IMR-90 (cell line): ENCODE results near the gene MAP2K6. TPM values are rescaled to one million over a fixed set of nuclear protein-coding genes. Genes with fewer than 3 reads are reported as not detected.

Experiments used
- ATAC-seq: fragments of 200-7000 bp; cut with Tn5 transposase; 2 replicates; pipeline ENCODE4 v1.9.1; 2020; ENCODE audit warnings: low read depth, mild to moderate bottlenecking, moderate library complexity
- BruUV-seq: library from RNA; stranded (reverse); fragments of 400-500 nt; replicated peaks from 2 replicates; lab custom pipeline; 2021; lab: Mats Ljungman, UMichigan
- CTCF ChIA-PET: fragments of 300-600 bp; formaldehyde crosslinking; extraction: SDS; loops from one replicate; lab custom pipeline; 2021; ENCODE audit warnings: antibody characterized with exemption; lab: Yijun Ruan, JAX
- POLR2A ChIA-PET: fragments of 300-600 bp; sonication (Branson Sonifier 250); formaldehyde crosslinking; loops from one replicate; lab custom pipeline; 2022; ENCODE audit warnings: antibody characterized with exemption; ENCODE audit not compliant: unreplicated experiment; lab: Charles Lee
- DNase-seq: peaks from one replicate; pipeline ENCODE4 v3.0.0; 2013
- H2AFZ ChIP-seq: replicated peaks from 2 replicates; pipeline ENCODE3; 2013; ENCODE audit warnings: low read length, mild to moderate bottlenecking; ENCODE audit not compliant: poor library complexity
- H2AK5ac ChIP-seq: 2 replicates; pipeline ENCODE4 v1.6.1; 2013; ENCODE audit warnings: low read depth, low read length, inconsistent platforms
- H2AK9ac ChIP-seq: replicated peaks from 2 replicates; pipeline ENCODE3; 2013; ENCODE audit warnings: mild to moderate bottlenecking, low read depth, low read length, moderate library complexity; ENCODE audit not compliant: poor library complexity
- H2BK120ac ChIP-seq: 2 replicates; pipeline ENCODE4 v1.6.1; 2013; ENCODE audit warnings: low read depth, low read length, inconsistent platforms
- H2BK15ac ChIP-seq: 3 replicates; pipeline ENCODE4 v1.6.1; 2013; ENCODE audit warnings: low read depth, low read length, inconsistent platforms
- H2BK20ac ChIP-seq: 2 replicates; pipeline ENCODE4 v1.6.1; 2013; ENCODE audit warnings: low read depth, mild to moderate bottlenecking, inconsistent platforms, low read length, moderate library complexity
- H2BK5ac ChIP-seq: 2 replicates; pipeline ENCODE4 v1.6.1; 2013; ENCODE audit warnings: mild to moderate bottlenecking, low read depth, low read length, inconsistent platforms; ENCODE audit not compliant: poor library complexity, severe bottlenecking
- H3K14ac ChIP-seq: replicated peaks from 2 replicates; pipeline ENCODE4 v1.6.1; 2013; ENCODE audit warnings: low read depth, low read length, inconsistent platforms
- H3K18ac ChIP-seq: 2 replicates; pipeline ENCODE4 v1.6.1; 2013; ENCODE audit warnings: low read depth, low read length, control low read depth
- H3K23ac ChIP-seq: 2 replicates; pipeline ENCODE4 v1.6.1; 2013; ENCODE audit warnings: low read depth, low read length, inconsistent platforms
- H3K27ac ChIP-seq: 2 replicates; pipeline ENCODE4 v1.5.1; 2013; ENCODE audit warnings: mild to moderate bottlenecking, control low read depth, low read length; ENCODE audit not compliant: insufficient read depth
- H3K27me3 ChIP-seq: 2 replicates; pipeline ENCODE4 v1.6.1; 2013; ENCODE audit warnings: low read length; ENCODE audit not compliant: control insufficient read depth, insufficient read depth
- H3K36me3 ChIP-seq: 2 replicates; pipeline ENCODE4 v1.6.1; 2013; ENCODE audit warnings: low read length, mixed read lengths; ENCODE audit not compliant: control insufficient read depth, insufficient read depth
- H3K4ac ChIP-seq: 2 replicates; pipeline ENCODE4 v1.6.1; 2013; ENCODE audit warnings: low read depth, low read length, inconsistent platforms
- H3K4me1 ChIP-seq: 2 replicates; pipeline ENCODE4 v1.6.1; 2013; ENCODE audit warnings: low read length, mixed read lengths; ENCODE audit not compliant: control insufficient read depth, insufficient read depth
- H3K4me2 ChIP-seq: 2 replicates; pipeline ENCODE4 v1.6.1; 2013; ENCODE audit warnings: low read depth, mild to moderate bottlenecking, control low read depth, low read length, moderate library complexity
- H3K4me3 ChIP-seq: 2 replicates; pipeline ENCODE4 v1.5.1; 2013; ENCODE audit warnings: low read depth, mild to moderate bottlenecking, control low read depth, low read length, moderate library complexity; ENCODE audit not compliant: insufficient read depth
- H3K56ac ChIP-seq: 2 replicates; pipeline ENCODE4 v1.6.1; 2013; ENCODE audit warnings: low read length, inconsistent platforms; ENCODE audit not compliant: insufficient read depth; ENCODE audit errors: extremely low read depth
- H3K79me1 ChIP-seq, 2 experiments: 2 replicates each; pipeline ENCODE4 v1.6.1; 2013; ENCODE audit warnings: low read length in 2 of 2, inconsistent platforms in 1 of 2, low read depth in 1 of 2
- H3K9ac ChIP-seq: 2 replicates; pipeline ENCODE4 v1.6.1; 2013; ENCODE audit warnings: low read depth, low read length, control low read depth
- H3K9me1 ChIP-seq: 2 replicates; pipeline ENCODE4 v1.6.1; 2013; ENCODE audit warnings: low read length, inconsistent platforms; ENCODE audit not compliant: insufficient read depth
- H3K9me3 ChIP-seq: 2 replicates; pipeline ENCODE4 v1.6.1; 2013; ENCODE audit warnings: low read length; ENCODE audit not compliant: control insufficient read depth, insufficient read depth
- H4K20me1 ChIP-seq: 2 replicates; pipeline ENCODE4 v1.6.1; 2013; ENCODE audit warnings: low read length, inconsistent platforms; ENCODE audit not compliant: insufficient read depth
- H4K5ac ChIP-seq: 2 replicates; pipeline ENCODE4 v1.6.1; 2013; ENCODE audit warnings: mild to moderate bottlenecking, low read depth, low read length, control low read depth
- H4K8ac ChIP-seq, 2 experiments: 2 replicates each; pipeline ENCODE4 v1.6.1; 2013; ENCODE audit warnings: low read depth in 2 of 2, low read length in 2 of 2, control low read depth in 1 of 2, inconsistent platforms in 1 of 2
- H4K91ac ChIP-seq: 2 replicates; pipeline ENCODE4 v1.6.1; 2013; ENCODE audit warnings: low read depth, low read length, inconsistent platforms; ENCODE audit not compliant: insufficient read depth
- BHLHE40 ChIP-seq: fragments of 150-350 bp; IDR thresholded peaks from 2 replicates; pipeline ENCODE4 v1.6.1; 2016; ENCODE audit warnings: mild to moderate bottlenecking, low read depth, low read length
- CEBPB ChIP-seq: IDR thresholded peaks from 2 replicates; pipeline ENCODE4 v1.6.1; 2012; ENCODE audit warnings: low read depth, low read length, improper control_type of control experiment
- CHD1 ChIP-seq: IDR thresholded peaks from 2 replicates; pipeline ENCODE4 v1.6.1; 2012; ENCODE audit warnings: low read depth, low read length, improper control_type of control experiment
- ELK1 ChIP-seq: fragments of 150-350 bp; IDR thresholded peaks from 2 replicates; pipeline ENCODE4 v1.6.1; 2016; ENCODE audit warnings: low read depth, mild to moderate bottlenecking, low read length, moderate library complexity, borderline replicate concordance
- FOS ChIP-seq: fragments of 150-350 bp; IDR thresholded peaks from 2 replicates; pipeline ENCODE4 v1.6.1; 2016; ENCODE audit warnings: low read depth, low read length
- MAFK ChIP-seq: IDR thresholded peaks from 2 replicates; pipeline ENCODE4 v1.6.1; 2012; ENCODE audit warnings: low read depth, low read length, improper control_type of control experiment
- MAZ ChIP-seq: IDR thresholded peaks from 2 replicates; pipeline ENCODE4 v1.6.1; 2012; ENCODE audit warnings: low read depth, mild to moderate bottlenecking, low read length, improper control_type of control experiment, moderate library complexity, borderline replicate concordance
- MXI1 ChIP-seq: IDR thresholded peaks from 2 replicates; pipeline ENCODE4 v1.6.1; 2012; ENCODE audit warnings: low read depth, mild to moderate bottlenecking, low read length, moderate library complexity, borderline replicate concordance
- NFE2L2 ChIP-seq: fragments of 150-350 bp; IDR thresholded peaks from 2 replicates; pipeline ENCODE4 v1.6.1; 2016; ENCODE audit warnings: low read depth, mild to moderate bottlenecking, low read length
- POLR2A ChIP-seq: IDR thresholded peaks from 2 replicates; pipeline ENCODE4 v1.6.1; 2012; ENCODE audit warnings: mild to moderate bottlenecking, low read depth, low read length
- RCOR1 ChIP-seq: IDR thresholded peaks from 2 replicates; pipeline ENCODE4 v1.6.1; 2012; ENCODE audit warnings: mild to moderate bottlenecking, low read length, improper control_type of control experiment; ENCODE audit not compliant: insufficient replicate concordance
- RFX5 ChIP-seq: IDR thresholded peaks from 2 replicates; pipeline ENCODE4 v1.8.0; 2012; ENCODE audit warnings: low read depth, mild to moderate bottlenecking, low read length, moderate library complexity
- WGBS, 2 experiments: methylation state at CpG; one replicate each; pipeline versions ENCODE4 v1.1.5 to v1.1.7; 2013; ENCODE audit warnings: missing lambda C conversion rate in 2 of 2; ENCODE audit not compliant: insufficient read length in 1 of 2; ENCODE audit errors: extremely low coverage in 2 of 2; 5-methylcytosine and 5-hydroxymethylcytosine counted together
- dilution Hi-C: fragments of 300-500 bp; cut with HindIII; formaldehyde crosslinking; loops from one replicate; pipeline ENCODE4 v1.14.3; 2018; ENCODE audit warnings: low sequenced_read_pairs; ENCODE audit not compliant: unreplicated experiment
- in situ Hi-C: fragments of 300-500 bp; cut with MboI; formaldehyde crosslinking; loops from 3 replicates; pipeline ENCODE4 v1.14.3; 2019; ENCODE audit warnings: low sequenced_read_pairs, inconsistent platforms, mixed read lengths
- intact Hi-C: fragments of 100-400 bp; cut with micrococcal nuclease; formaldehyde crosslinking; loops from 2 replicates; pipeline ENCODE4 v1.10.0; 2022
- polyA plus RNA-seq, 3 experiments: library from polyadenylated mRNA; depleted of rRNA; stranded (reverse); fragments of >200 nt; gene quantifications; 2 replicates each; pipeline ENCODE4 v1.2.3, GENCODE V29; 2012; ENCODE audit warnings: low replicate concordance in 1 of 3
- total RNA-seq: library from RNA; depleted of rRNA; stranded (reverse); fragments of >200 nt; gene quantifications from 2 replicates; pipeline ENCODE4 v1.2.3, GENCODE V29; 2012
- TF ChIP-seq, protein P1 (sequence below): fragments of 150-350 bp; IDR thresholded peaks from 2 replicates; pipeline ENCODE4 v1.6.1; 2017; ENCODE audit warnings: mild to moderate bottlenecking, antibody characterized with exemption, low read length, low read depth

The MAP2K6 gene
- total and polyA plus RNA-seq, 2 of the 4 experiments (the other 2 are of a cell fraction) = 2.4 to 5.7 TPM

GRCh38 chr17:69417545-69418483 lies 3.3 kb downstream of the MAP2K6 start (continued):
- TF ChIP-seq, protein P1, sequence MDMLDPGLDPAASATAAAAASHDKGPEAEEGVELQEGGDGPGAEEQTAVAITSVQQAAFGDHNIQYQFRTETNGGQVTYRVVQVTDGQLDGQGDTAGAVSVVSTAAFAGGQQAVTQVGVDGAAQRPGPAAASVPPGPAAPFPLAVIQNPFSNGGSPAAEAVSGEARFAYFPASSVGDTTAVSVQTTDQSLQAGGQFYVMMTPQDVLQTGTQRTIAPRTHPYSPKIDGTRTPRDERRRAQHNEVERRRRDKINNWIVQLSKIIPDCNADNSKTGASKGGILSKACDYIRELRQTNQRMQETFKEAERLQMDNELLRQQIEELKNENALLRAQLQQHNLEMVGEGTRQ = no peak

DNA sequence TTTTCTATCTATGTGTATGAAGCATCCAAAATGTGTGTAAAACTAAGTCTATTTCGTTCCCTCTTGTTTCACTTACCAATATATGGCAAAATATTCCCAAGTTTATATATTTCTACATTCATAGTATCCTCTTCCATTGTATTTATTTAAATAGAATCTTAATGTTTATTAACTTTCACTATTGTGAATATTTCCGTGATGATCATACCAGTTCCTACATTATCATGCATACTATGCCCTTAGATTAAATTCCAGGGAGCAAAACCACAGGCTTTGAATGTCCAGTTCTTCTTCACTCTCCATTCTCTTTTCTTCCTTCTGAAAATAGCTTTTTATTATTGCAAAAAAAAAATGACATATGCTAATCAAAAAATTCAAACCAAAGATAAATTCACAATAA lies 4.0 kb downstream of the MAP2K6 start:
- Histone ChIP-seq H4K8ac (no peak overlapping the region), H3K4me1 (0 out of 2 replicates have a peak, but pooled peaks cover 2% of the 10 kb centered on the region), H2BK15ac (no peak overlapping the region), H3K4ac (no peak overlapping the region), H3K4me2 (no peak overlapping the region; the same call in 1 of the 2 replicates), H4K5ac (no peak overlapping the region), H3K27ac (no peak overlapping the region), H3K36me3 (no peaks in the 10 kb centered on the region), H2AFZ (no peak overlapping the region), H3K9me1 (no peaks in the 10 kb centered on the region), H3K27me3 (no peaks in the 10 kb centered on the region), H2BK5ac (no peak overlapping the region), H3K56ac (no peak overlapping the region), H3K9me3 (no peaks in the 10 kb centered on the region), H2AK9ac (no peak overlapping the region), H4K91ac (no peak overlapping the region), H4K20me1 (no peaks in the 10 kb centered on the region), H3K79me1 (no peaks in the 10 kb centered on the region), H3K9ac (no peak overlapping the region), H2AK5ac (no peak overlapping the region), H3K4me3 (no peak overlapping the region), H3K18ac (no peak overlapping the region), H2BK120ac (no peak overlapping the region), H3K14ac (no peak overlapping the region), H3K23ac (no peak overlapping the region), H2BK20ac (no peak overlapping the region)
- BruUV-seq = no TSS peak
- in situ Hi-C loops (no loop called here), intact Hi-C loops (loop anchor here (5.0 kb wide), 3 partner anchors 54 to 99 kb away; no protein-coding TSS in a partner anchor), dilution Hi-C loops (no loop called here)
- no CpG with 5 or more reads among the region's 2 CpGs for WGBS, 2 experiments
- ChIA-PET CTCF (no interaction called here), POLR2A (no interaction called here)
- ATAC-seq = peak; percentile 66
- peak; percentile 60 for DNase-seq
- TF ChIP-seq, protein P1 = no peak
- no peak for TF ChIP-seq RCOR1
- no peak for TF ChIP-seq BHLHE40
- TF ChIP-seq CEBPB = no peak
- TF ChIP-seq CHD1 = no peak
- no peak for TF ChIP-seq ELK1
- TF ChIP-seq RFX5 = no peak
- TF ChIP-seq MAFK = no peak
- TF ChIP-seq MXI1 = no peak
- TF ChIP-seq NFE2L2 = no peak
- no peak for TF ChIP-seq MAZ
- no peak for TF ChIP-seq POLR2A
- no peak for TF ChIP-seq FOS
